ENCODE measurements around the gene SLC7A4.

- no peak for TF ChIP-seq SP1 (IDR thresholded peaks at IDR 0.05; ENCODE audit: low read depth, low read length)
- TF ChIP-seq, protein P1, sequence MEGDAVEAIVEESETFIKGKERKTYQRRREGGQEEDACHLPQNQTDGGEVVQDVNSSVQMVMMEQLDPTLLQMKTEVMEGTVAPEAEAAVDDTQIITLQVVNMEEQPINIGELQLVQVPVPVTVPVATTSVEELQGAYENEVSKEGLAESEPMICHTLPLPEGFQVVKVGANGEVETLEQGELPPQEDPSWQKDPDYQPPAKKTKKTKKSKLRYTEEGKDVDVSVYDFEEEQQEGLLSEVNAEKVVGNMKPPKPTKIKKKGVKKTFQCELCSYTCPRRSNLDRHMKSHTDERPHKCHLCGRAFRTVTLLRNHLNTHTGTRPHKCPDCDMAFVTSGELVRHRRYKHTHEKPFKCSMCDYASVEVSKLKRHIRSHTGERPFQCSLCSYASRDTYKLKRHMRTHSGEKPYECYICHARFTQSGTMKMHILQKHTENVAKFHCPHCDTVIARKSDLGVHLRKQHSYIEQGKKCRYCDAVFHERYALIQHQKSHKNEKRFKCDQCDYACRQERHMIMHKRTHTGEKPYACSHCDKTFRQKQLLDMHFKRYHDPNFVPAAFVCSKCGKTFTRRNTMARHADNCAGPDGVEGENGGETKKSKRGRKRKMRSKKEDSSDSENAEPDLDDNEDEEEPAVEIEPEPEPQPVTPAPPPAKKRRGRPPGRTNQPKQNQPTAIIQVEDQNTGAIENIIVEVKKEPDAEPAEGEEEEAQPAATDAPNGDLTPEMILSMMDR (IDR thresholded peaks at IDR 0.05 in 2 of 3, conservative IDR thresholded peaks at IDR 0.05 in 1 of 3; ENCODE audit: control insufficient read depth in 2 of 3, extremely low read depth in 1 of 3, insufficient read depth in 1 of 3, low read depth in 3 of 3, low read length in 3 of 3): no peak
- TF ChIP-seq, protein P2, sequence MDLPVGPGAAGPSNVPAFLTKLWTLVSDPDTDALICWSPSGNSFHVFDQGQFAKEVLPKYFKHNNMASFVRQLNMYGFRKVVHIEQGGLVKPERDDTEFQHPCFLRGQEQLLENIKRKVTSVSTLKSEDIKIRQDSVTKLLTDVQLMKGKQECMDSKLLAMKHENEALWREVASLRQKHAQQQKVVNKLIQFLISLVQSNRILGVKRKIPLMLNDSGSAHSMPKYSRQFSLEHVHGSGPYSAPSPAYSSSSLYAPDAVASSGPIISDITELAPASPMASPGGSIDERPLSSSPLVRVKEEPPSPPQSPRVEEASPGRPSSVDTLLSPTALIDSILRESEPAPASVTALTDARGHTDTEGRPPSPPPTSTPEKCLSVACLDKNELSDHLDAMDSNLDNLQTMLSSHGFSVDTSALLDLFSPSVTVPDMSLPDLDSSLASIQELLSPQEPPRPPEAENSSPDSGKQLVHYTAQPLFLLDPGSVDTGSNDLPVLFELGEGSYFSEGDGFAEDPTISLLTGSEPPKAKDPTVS (IDR thresholded peaks at IDR 0.05; ENCODE audit: low read depth, low read length): no peak
- no peak for TF ChIP-seq TBL1XR1 (IDR thresholded peaks at IDR 0.05; ENCODE audit: low read depth, low read length)
- TF ChIP-seq REST (IDR thresholded peaks at IDR 0.05; ENCODE audit: low read depth, low read length): no peak
- no peak for TF ChIP-seq RCOR1 (conservative IDR thresholded peaks at IDR 0.05; ENCODE audit: low read depth, low read length)
- TF ChIP-seq, protein P3, sequence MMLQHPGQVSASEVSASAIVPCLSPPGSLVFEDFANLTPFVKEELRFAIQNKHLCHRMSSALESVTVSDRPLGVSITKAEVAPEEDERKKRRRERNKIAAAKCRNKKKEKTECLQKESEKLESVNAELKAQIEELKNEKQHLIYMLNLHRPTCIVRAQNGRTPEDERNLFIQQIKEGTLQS (IDR thresholded peaks at IDR 0.05; ENCODE audit: borderline replicate concordance, extremely low read depth, low read depth, low read length): no peak
- TF ChIP-seq SREBF2 (IDR thresholded peaks at IDR 0.05; ENCODE audit: low read length): no peak
- no peak for TF ChIP-seq HDAC2 (IDR thresholded peaks at IDR 0.05)
- no peak for TF ChIP-seq POLR2AphosphoS5 (IDR thresholded peaks at IDR 0.05; ENCODE audit: low read length)
- no peak for TF ChIP-seq EZH2 (IDR thresholded peaks at IDR 0.05; ENCODE audit: borderline replicate concordance, control insufficient read depth, low read depth, low read length)
Observed at GRCh38 chr22:21080435-21081137, 48.2 kb upstream of the SLC7A4 start.

Measured in GM12878 (cell line).